K562 (cell line): ENCODE data around the gene FCHSD1. TPM values are rescaled to one million over a fixed set of nuclear protein-coding genes. Genes with fewer than 3 reads are reported as not detected.

Experiments used
- BRD4 ChIP-seq: fragments of 200-600 bp; sonication (generic); IDR thresholded peaks from 2 replicates; pipeline ENCODE4 v1.6.1; 2017; ENCODE audit warnings: inconsistent platforms
- CHD2 ChIP-seq: IDR thresholded peaks from 2 replicates; pipeline ENCODE4 v1.6.1; 2011; ENCODE audit warnings: low read depth, low read length
- FOS ChIP-seq: IDR thresholded peaks from 3 replicates; pipeline ENCODE4 v1.6.1; 2011; ENCODE audit not compliant: insufficient read length; ENCODE audit errors: extremely low read depth
- KDM5B ChIP-seq: fragments of 200-600 bp; sonication (generic); IDR thresholded peaks from 2 replicates; pipeline ENCODE4 v1.6.1; 2012; ENCODE audit warnings: low read depth, mild to moderate bottlenecking, moderate library complexity, low read length, control low read depth, inconsistent platforms; ENCODE audit not compliant: insufficient replicate concordance
- MXI1 ChIP-seq: IDR thresholded peaks from 2 replicates; pipeline ENCODE4 v1.6.1; 2011; ENCODE audit warnings: low read depth, mild to moderate bottlenecking, improper control_type of control experiment, low read length
- PTRF ChIP-seq: fragments of 450-650 bp; IDR thresholded peaks from 2 replicates; pipeline ENCODE4 v1.6.1; 2016; ENCODE audit warnings: mild to moderate bottlenecking, missing genetic modification characterization, missing compliant biosample characterization
- RAD21 ChIP-seq, 2 experiments: fragments of 250-450 bp in 1 of 2; fragments of 450-650 bp in 1 of 2; sonication (Bioruptor Pico) in 1 of 2; formaldehyde crosslinking in 1 of 2; IDR thresholded peaks in 1 of 2; conservative IDR thresholded peaks in 1 of 2; 2 replicates each; pipeline versions ENCODE4 v1.4.0 to v1.8.0; 2020 to 2022; ENCODE audit warnings: mild to moderate bottlenecking in 2 of 2, moderate library complexity in 1 of 2
- SNIP1 ChIP-seq: fragments of 450-650 bp; IDR thresholded peaks from 2 replicates; pipeline ENCODE4 v1.7.1; 2017; ENCODE audit warnings: low read depth, mild to moderate bottlenecking
- STAT5B ChIP-seq: fragments of 250-450 bp; sonication (Bioruptor Pico); IDR thresholded peaks from 2 replicates; pipeline ENCODE4 v1.8.0; 2021; ENCODE audit warnings: mild to moderate bottlenecking, inconsistent platforms
- TAL1 ChIP-seq: fragments of 450-650 bp; IDR thresholded peaks from 2 replicates; pipeline ENCODE4 v1.6.1; 2016; ENCODE audit warnings: mild to moderate bottlenecking
- THRB ChIP-seq: fragments of 450-650 bp; formaldehyde crosslinking; conservative IDR thresholded peaks from 2 replicates; pipeline ENCODE4 v1.4.0; 2022; ENCODE audit warnings: mild to moderate bottlenecking, missing genetic modification characterization
- USF2 ChIP-seq: sonication (generic); formaldehyde crosslinking; IDR thresholded peaks from 2 replicates; pipeline ENCODE4 v1.5.0; 2020; ENCODE audit warnings: missing genetic modification reagents
- VEZF1 ChIP-seq: fragments of 200-800 bp; sonication (Bioruptor generic); IDR thresholded peaks from 2 replicates; pipeline ENCODE4 v1.6.1; 2017; ENCODE audit warnings: missing genetic modification characterization, missing compliant biosample characterization
- XRCC4 ChIP-seq: IDR thresholded peaks from one replicate; pipeline ENCODE4 v1.6.1; 2011; ENCODE audit not compliant: insufficient read depth, insufficient read length; ENCODE audit errors: extremely low read depth
- ZNF398 ChIP-seq: fragments of 250-450 bp; sonication (Bioruptor Pico); IDR thresholded peaks from 2 replicates; pipeline ENCODE4 v1.8.0; 2021; ENCODE audit warnings: moderate library complexity, mild to moderate bottlenecking, inconsistent platforms
- polyA plus RNA-seq, 8 experiments: library from polyadenylated mRNA; depleted of rRNA in 4 of 8; stranded (reverse) in 5 of 8; unstranded in 3 of 8; fragments of >200 nt; fragmentation: Nextera tagmentation in 2 of 8; fragmentation: Illumina TruSeq in 1 of 8; extraction: Ambion mirVana in 2 of 8; extraction: Trizol in 1 of 8; gene quantifications; 2 replicates each; pipeline versions ENCODE4 v1.2.1 to v1.2.3, GENCODE V29; 2011 to 2014; ENCODE audit warnings: inconsistent platforms in 1 of 8, missing spikeins in 1 of 8
- total RNA-seq, 7 experiments: library from RNA; depleted of rRNA in 6 of 7; stranded (reverse); fragments of >200 nt in 6 of 7; fragmentation: Illumina TruSeq in 2 of 7; extraction: Trizol in 2 of 7; gene quantifications; 2 replicates each; pipeline versions ENCODE4 v1.2.1 to v1.2.3, GENCODE V29; 2011 to 2021; ENCODE audit warnings: low replicate concordance in 1 of 7
- TF ChIP-seq, protein P1 (sequence below): sonication (generic); formaldehyde crosslinking; IDR thresholded peaks from 2 replicates; pipeline ENCODE4 v1.8.0; 2023; ENCODE audit warnings: mild to moderate bottlenecking, missing genetic modification reagents
- TF ChIP-seq, protein P2 (sequence below): fragments of 250-450 bp; sonication (Bioruptor Pico); IDR thresholded peaks from 2 replicates; pipeline ENCODE4 v1.4.0; 2020; ENCODE audit warnings: mild to moderate bottlenecking, moderate library complexity, borderline replicate concordance

The FCHSD1 gene
- total and polyA plus RNA-seq, 9 of the 15 experiments (the other 6 are each of a cell fraction or from before 2014, with no cell fraction given) = 0.35 to 37.5 (median 13.6) TPM

DNA sequence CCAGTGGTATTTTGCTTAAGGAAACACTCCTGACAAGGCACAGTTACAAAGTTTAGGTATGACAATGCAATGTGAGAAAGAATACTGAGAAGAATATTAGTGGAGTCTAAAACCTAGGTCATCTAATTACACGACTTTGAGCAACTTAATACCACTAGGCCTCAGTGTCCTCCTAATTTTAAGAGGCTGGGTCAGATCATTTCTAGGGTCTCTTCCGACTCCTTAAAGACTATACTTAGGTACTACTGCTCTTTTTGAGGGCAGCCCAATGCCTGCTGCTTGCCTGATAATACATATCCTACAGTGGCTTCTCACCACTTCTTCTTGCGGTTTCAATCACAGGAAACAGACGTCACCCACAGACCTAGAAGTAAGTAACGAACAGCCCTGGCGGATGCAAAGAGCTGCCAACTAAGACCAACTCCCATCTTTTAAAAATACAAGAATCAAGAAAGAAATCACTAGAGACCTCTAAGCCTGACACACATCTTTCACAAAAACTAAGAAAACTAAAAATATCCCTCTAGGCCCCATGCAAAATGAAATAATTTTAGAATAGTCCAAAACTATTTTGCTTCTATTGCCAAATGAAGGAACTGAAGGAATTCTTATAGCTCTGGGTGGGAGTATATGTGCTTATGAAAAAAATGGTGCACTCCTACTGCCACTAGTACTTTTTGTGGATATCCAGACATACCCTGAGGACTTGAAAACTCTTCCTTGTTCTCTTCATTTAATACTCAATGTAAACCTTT is 45.5 kb downstream of the FCHSD1 start (continued):
- TF ChIP-seq STAT5B (CRISPR knock-in tag) = no peak
- no peak for TF ChIP-seq USF2 (CRISPR knock-in tag)
- TF ChIP-seq XRCC4 = no peak
- no peak for TF ChIP-seq PTRF
- TF ChIP-seq VEZF1 (CRISPR knock-in tag) = peak; percentile 67; the same call in 1 of the 2 replicates
- TF ChIP-seq, protein P1, sequence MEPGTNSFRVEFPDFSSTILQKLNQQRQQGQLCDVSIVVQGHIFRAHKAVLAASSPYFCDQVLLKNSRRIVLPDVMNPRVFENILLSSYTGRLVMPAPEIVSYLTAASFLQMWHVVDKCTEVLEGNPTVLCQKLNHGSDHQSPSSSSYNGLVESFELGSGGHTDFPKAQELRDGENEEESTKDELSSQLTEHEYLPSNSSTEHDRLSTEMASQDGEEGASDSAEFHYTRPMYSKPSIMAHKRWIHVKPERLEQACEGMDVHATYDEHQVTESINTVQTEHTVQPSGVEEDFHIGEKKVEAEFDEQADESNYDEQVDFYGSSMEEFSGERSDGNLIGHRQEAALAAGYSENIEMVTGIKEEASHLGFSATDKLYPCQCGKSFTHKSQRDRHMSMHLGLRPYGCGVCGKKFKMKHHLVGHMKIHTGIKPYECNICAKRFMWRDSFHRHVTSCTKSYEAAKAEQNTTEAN (CRISPR knock-in tag) = no peak
- TF ChIP-seq FOS = no peak
- TF ChIP-seq SNIP1 = no peak
- TF ChIP-seq KDM5B = no peak
- peak in 1 of 2 experiments; percentile 18; a peak in 1 of 4 replicates for TF ChIP-seq RAD21 (CRISPR knock-in tag; conservative IDR thresholded peaks at IDR 0.05 in 1 of 2, IDR thresholded peaks at IDR 0.05 in 1 of 2)
- TF ChIP-seq TAL1 = peak; percentile 93
- no peak for TF ChIP-seq CHD2
- TF ChIP-seq MXI1 = no peak
- TF ChIP-seq BRD4 = no peak
- TF ChIP-seq ZNF398 (CRISPR knock-in tag) = no peak
- TF ChIP-seq THRB (CRISPR knock-in tag) = no peak; the same call in 1 of the 2 replicates
- TF ChIP-seq, protein P2, sequence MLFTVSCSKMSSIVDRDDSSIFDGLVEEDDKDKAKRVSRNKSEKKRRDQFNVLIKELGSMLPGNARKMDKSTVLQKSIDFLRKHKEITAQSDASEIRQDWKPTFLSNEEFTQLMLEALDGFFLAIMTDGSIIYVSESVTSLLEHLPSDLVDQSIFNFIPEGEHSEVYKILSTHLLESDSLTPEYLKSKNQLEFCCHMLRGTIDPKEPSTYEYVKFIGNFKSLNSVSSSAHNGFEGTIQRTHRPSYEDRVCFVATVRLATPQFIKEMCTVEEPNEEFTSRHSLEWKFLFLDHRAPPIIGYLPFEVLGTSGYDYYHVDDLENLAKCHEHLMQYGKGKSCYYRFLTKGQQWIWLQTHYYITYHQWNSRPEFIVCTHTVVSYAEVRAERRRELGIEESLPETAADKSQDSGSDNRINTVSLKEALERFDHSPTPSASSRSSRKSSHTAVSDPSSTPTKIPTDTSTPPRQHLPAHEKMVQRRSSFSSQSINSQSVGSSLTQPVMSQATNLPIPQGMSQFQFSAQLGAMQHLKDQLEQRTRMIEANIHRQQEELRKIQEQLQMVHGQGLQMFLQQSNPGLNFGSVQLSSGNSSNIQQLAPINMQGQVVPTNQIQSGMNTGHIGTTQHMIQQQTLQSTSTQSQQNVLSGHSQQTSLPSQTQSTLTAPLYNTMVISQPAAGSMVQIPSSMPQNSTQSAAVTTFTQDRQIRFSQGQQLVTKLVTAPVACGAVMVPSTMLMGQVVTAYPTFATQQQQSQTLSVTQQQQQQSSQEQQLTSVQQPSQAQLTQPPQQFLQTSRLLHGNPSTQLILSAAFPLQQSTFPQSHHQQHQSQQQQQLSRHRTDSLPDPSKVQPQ (CRISPR knock-in tag) = no peak
